Measurements from ENCODE around the gene APBB2.
"Not testable (repeated sequence)": the region's sequence is repeated elsewhere in the genome, so short reads cannot be mapped to it uniquely, and the experiment has no call there.

The APBB2 gene

DNA sequence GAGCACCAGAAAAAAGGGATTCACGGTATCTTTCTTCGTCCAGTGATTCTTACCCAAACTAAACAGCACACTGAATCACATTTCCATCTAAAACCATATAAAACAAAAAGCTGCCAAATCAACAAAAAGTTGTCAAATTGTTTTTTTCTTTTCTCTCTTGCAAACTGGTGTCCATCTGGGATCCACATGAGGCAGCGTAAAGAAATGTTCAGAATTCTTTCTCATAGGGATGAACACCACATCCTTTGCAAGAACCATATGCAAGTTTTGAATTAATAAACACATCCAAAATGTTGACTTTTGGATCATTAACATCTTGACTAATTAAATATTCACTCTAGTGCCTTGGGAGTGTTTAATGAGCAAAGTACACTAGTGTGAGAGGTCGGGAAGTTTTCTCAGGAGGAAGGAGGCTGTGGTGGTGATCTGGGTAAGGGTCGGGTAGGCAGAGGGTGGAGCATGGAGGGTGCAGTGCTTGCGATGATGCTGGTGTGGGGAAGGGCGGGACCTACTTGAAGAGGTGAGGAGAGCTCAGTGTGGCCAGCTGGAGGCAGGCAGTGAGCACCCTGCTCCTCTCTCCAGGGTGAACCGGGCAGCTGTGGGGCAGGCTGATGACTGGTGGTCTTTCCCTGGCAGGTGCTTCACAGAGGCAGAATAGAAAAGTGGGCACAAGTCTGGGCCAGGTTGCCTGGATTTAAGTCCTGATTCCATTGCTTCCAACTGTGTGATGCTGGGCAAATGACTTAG, 391.7 kb downstream of the APBB2 start:
- DNase-seq (ENCODE audit: low read depth) = no peak

DNA sequence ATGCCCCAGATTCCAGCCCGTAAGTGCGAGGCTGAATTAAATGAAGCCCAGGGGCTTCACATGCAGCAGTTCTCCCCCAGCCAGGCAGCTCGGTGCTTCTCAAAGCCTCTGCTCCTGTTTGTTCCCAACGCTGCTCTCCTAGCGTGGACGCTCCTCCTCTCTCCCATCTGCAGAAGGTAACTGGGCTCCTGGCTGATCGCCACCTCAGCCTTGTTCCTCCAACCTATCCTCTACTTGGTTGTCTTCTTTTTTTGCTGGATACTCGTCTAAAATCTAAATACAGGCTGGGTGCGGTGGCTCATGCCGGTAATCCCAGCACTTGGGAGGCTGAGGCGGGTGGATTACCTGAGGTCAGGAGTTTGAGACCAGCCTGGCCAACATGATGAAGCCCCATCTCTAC, 394.2 kb downstream of the APBB2 start:
- no peak for DNase-seq (ENCODE audit: low read depth)

DNA sequence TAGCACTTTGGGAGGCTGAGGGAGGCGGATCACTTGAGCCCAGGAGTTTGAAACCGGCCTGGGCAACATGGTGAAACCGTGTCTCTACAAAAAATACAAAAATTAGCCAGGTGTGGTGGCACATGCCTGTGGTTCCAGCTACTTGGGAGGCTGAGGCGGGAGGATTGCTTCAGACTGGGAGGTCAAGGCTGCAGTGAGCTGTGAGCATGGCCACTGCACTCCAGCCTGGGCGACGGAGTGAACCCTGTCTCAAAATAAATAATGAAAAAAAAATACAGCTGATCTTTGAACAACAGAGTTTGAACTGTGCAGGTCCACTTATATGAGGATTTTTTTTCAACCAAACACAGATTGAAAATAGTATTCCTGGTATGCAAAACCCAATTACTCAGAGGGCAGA, 397.2 kb downstream of the APBB2 start:
- not testable (repeated sequence) for DNase-seq (ENCODE audit: low read depth)

DNA sequence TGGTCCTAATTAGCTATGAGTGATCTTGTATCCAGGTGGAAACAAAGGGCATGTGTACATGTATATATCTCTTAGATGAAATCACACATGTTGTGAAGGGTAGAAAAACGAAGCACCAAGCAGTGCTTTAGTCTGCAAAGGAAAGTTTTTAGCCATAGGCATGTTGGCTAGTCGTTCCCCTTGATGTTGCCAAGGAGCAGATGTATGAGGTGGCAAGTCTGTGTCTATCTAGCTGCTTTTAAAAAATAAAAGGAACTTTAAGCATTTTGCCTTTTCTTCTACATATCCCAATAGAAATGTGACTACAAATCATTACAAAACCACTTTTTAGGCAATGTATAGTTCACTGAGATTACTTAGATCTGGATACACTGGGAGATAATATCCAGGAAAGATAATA, 401.5 kb downstream of the APBB2 start:
- no peak for DNase-seq (ENCODE audit: low read depth)

DNA sequence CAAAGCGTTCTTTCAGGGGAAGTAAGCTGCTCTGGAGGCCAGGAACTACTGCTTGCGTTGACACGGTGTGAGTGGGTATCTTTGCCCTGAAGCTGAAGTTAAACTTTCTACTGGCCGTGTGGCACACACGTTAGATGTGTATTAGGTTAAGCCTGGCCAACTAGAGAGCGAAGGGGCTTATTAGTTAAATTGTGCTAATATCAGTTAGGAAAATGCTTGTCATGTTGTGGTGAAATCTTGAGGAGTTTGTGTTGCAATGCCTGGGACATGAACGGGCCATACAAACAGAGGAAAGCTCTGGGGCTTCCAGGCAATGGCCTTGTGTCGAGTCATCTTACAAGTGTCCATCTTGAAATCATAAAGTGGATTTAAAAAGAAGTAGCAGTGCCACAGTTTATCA, 402.0 kb downstream of the APBB2 start:
- DNase-seq (ENCODE audit: low read depth) = no peak

DNA sequence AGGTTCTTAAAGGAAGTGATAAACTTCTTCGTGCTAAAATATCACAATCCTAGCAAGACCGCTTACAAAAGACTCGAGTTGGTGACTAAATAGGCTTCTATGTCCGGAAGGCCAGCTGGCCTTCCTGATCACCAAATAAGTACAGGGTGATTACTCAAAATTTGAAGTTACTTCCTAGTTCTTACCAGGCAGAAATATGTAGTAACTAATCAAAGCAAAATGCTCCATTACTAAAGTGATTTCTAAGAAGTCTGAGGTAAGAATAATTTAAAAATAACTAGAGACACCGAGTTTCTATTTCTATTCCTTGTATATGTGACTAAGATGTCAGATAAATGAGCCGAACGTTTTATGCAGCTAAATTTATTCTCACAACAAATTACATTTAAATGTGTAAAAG, 402.4 kb downstream of the APBB2 start:
- DNase-seq (ENCODE audit: low read depth) = no peak

DNA sequence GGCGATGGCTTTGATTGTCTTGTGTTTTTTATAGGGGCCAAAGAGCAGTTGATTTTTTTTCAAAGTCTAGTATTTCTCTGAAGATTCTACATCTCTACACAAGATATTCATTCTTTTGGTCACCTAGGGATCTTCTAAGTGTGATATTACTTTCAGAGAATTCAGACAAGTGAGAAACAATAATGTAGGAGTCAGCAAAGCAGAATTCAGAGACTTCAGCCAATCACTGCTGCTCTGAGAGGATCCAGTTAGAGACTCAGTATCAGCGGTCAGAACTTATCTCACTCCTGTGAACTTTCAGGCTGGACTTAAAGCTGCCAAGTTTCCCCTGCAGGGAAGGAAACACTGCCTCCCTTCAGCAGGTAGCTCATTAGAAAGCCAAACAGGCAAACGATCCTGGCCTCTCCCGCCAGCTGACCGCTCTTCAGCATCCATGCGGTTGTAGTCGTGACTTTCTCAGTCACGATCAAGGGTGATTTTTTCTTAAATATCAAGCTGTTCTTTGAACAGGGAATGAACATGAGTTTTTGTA, 405.4 kb downstream of the APBB2 start:
- DNase-seq (ENCODE audit: low read depth) = no peak

DNA sequence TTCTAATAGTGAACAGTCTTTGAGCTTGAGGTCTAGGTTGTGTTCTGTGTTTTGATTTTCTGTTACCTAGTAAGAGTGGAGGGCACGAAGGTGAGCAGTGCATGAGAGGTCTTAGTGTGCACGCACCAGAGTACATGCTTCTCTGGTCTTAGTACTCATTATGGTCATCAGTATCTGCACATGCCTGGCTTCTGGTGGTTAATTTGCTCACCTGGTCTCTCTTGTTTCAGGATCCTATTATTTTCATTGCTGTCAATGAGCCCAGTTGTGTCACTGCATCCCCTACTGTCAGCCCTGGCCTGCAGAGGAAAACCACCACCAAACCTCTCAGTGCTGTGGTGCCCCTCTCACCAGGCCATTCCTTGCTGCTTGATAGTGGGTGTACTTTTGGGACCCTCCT, 409.7 kb downstream of the APBB2 start:
- no peak for DNase-seq (ENCODE audit: low read depth)

DNA sequence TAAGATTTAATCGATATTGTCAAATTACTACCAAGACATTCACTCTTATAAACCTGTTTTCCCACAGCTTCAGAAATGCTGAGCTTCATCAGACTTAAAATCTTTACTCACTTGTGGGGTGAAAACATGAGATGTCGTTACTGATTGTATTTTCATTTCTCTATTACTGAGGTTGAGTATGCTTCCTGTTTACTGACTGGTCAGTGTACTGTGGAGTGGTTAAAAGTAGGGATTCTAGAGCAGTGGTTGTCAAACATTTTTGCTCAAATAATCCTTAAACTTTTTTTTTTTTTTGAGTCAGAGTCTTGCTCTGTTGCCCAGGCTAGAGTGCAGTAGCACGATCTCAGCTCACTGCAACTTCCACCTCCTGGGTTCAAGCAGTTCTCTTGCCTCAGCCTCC, 414.3 kb downstream of the APBB2 start:
- DNase-seq (ENCODE audit: low read depth) = no peak

DNA sequence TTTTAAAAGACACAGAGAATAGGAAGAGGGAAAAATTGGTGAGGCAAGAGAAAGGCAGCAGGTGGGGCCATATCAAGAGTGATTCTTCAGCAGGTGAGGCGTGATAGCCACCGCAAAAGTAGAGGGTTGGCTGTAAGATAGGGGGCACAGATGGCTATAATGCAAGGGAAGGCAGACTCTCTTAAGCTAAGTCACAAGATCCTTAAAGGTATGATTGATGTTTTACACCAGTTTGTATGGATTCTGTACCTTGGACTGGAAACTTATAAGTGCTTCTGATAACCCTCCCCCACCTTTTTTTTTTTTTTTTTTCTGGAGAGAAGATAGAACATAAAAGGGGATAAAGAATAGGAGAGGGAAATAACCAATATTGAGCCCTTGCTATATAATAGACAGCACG, 424.6 kb downstream of the APBB2 start:
- no peak for DNase-seq (ENCODE audit: low read depth)

DNA sequence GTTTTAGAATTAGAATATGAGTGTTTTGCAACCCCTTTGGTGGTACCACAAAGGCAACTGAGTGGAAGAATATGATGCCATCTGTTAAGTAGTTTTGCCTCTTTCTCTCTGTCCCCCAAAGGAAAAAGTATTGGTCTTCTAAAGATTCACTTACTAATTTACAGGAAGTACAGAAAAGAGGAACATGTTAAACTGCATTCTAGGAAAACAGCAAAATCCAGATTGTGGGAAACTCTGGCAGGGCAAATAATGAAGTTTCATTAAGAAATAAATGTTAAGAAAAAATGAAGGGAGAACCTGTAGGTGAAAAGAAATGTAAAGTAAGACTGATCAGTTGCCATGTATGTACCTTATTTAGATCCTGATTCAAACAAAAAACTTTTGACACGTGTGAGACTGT, 425.3 kb downstream of the APBB2 start:
- DNase-seq (ENCODE audit: low read depth) = no peak

DNA sequence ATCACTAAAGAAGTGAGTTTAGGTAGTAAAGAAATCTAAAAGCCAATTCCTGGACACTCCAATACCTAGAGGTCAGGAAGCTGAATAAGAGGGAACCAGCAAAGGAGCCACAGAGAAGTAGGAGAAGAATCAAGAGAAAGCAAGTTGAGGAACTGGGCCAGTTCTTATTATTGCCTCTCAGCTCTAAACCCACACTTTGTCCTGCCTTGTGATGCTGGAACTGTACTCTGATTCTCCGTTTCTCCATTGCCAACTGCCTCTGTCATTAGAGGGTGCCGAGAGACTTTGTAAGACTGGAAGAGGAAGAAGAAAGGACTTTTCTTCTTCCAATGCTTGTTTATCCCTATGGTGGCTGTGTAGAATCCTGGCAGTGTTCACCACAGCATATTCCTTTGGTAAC, 426.0 kb downstream of the APBB2 start:
- no peak for DNase-seq (ENCODE audit: low read depth)

DNA sequence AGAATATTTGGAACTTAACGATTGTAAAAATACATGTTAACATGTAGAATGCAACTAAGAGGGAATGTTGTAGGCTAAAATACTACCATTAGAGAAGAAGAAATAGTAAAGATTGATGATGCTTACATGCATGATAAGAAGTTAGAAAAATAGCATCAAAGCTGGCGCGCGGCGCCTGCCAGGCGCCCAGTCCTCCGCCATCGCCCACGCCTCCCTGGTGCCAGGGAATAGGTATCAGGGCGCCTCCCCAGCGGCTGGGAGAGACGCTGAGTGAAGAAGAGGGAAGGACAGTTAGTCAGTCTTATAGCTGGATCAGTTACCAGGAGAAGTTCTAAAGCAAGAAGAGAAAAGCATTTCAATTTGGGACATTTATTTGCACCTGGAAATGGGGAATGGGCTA, 428.6 kb downstream of the APBB2 start:
- DNase-seq (ENCODE audit: low read depth) = no peak

DNA sequence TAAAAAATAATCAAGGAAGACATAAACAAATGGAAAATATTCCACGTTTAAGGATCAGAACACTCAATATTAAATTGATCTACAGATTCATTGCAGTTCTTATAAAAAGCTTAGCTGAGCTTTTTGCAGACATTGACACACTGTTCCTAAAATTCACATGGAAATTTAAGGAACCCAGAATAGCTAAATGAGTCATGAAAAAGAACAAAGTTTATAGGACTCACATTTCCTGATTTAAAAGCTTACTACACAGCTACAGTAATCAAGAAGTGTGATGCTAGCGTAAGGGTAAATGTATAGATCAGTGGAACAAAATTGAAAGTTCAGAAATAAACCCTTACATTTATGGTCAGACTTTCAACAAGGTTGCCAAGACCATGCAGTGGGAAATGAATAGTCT, 431.5 kb downstream of the APBB2 start:
- DNase-seq (ENCODE audit: low read depth) = no peak

DNA sequence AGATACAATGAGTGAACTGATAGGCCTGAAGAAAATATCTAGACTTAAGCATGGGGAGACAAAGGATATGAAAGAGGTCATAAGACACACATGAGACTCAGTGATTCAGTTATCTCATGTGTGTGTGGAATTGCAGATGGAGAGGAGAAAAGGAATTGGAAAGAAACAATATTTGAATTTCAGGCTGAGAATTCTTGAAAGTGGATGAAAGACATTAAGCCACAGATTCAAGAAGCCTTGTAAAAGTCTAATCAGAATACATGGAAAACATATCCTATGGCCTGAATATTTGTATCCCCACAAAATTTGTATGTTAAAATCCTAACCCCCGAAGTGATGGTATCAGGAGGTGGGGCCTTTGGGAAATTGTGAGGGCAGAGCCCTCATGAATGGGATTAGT, 436.3 kb downstream of the APBB2 start:
- DNase-seq (ENCODE audit: low read depth) = no peak

DNA sequence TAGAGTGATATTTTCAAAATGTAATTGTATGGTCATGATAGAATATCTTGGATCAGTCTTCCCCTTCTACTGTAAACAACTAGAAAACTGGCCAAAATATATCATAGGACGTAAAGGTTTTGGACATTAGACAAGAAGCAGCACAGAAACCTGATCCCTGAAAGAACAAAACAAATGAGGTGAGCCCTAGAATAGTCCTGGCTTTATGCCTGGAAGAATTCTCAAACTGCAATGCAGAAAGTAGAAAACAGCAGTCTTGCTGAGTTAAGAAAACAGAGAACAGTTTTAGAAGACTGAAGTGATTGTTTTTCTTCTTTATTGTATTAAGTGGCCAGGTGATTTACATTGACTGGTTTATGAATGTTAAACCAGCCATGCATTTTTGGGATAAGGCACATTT, 445.1 kb downstream of the APBB2 start:
- DNase-seq (ENCODE audit: low read depth) = no peak

DNA sequence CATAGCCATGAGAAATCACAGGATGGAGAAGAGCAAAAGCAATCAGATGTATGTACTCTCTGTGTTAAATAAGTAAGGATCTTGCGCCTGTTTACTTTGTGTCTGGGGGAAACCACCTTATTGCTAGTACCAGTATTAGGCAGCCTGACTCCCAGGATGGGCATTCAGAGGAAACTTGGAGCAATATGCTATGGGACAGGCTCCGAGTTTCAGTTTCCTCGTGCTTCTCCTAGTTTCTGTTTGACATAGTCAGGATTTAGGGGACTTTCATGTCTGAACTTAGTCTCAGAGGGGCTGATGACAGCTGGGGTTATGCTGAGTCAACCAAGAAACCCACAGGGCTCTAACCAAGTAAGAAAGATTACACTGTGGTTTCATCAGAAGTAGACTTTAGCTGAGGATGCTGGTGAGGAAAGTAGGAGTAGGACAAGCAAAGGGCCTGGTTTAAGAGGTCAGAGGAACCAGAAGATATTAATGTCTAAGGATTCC, 451.1 kb downstream of the APBB2 start:
- no peak for DNase-seq (ENCODE audit: low read depth)

All from activated T-helper 1 cell treated with Interleukin-2 at 50 U/mL for 16 hours (primary cell).